Activated naive CD4-positive, alpha-beta T cell treated with anti-CD3 and anti-CD28 coated beads, Interleukin-2, amount 50 U/mL, for 16 hours (primary cell): ENCODE results near the gene ATG7.

Source experiments
- DNase-seq: peaks from one replicate; pipeline ENCODE4 v3.0.0-alpha.2; 2020

Gene ATG7

GRCh38 chr3:11367143-11367693, 95.0 kb downstream of the ATG7 start:
- no peak for DNase-seq

DNA sequence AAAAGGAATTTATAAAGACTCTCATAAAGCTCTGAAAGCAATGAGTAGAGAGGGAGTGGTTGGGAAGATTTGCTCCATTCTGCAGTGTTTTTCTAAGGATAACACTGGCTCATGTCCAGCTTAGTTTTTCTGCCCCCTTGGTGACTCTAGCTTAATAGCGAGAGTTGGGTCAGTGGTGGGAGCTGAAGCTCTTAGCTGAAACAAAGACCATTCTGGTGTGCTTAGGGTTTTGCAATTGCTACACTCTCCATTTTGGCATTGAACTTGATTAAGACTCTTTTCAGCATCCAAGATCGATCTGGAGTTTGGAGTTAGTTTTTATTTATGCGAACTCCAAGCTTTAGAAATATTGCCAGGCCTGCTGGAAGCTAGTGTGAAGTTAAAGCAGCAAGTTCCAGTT, 98.0 kb downstream of the ATG7 start:
- DNase-seq: no peak

DNA sequence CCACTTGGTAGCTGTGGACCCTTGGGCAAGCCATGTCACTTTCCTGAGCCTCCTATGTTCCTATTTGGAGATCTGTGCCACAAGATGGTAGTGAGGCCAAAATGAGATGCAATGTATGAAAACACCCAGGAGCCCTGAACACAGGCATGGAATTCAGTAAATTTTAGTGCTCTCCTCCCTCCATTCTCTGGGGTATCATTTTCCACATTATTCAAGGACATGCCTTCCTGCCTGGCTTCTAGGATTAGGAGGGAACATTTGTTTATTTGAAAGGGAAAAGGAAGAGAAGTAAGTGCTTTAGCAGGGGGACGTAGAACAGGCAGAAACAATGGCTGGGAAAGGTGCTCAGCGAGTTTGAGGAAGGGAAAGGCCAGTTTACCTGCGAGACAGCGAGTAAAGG, 98.8 kb downstream of the ATG7 start:
- DNase-seq: no peak

DNA sequence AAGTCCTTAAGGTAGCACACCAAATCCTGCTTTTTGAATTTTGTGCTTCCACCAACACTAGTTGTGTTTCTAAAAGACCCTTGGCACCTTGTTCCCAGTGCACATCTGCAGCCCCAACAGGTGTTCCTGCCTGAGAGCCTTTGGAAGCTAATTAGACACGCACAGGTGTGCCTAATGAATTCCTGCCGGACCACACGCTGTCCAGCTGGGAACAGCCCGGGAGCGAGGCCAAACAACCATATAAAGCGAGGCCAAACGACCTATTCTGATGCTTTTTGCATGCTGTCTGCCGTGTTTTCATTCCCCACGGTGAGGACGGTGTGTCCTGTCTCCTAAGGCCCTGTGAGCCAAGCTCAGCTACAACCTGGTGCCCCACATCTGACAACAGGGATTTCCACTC, 99.5 kb downstream of the ATG7 start:
- no peak for DNase-seq

GRCh38 chr3:11373235-11373634, 101.0 kb downstream of the ATG7 start:
- no peak for DNase-seq

DNA sequence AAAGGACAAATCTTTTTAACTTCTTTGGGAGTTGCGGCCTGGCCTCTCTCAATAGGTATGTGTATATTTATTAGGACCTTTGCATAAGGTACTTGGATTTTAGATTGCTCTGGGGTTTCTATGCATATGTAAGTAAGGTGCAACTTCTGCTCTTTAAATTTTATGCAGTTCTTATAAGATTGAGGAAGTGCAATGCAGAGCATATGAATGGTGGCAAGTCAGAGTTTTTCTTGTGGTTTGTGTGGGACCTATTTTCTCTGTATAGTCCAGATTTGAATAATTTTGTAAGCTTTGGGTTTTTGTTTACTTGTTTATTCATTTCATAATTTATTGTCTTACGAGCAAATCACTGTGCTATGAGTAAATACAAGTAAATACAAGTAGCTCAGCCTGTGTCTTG, 101.5 kb downstream of the ATG7 start:
- DNase-seq: no peak

DNA sequence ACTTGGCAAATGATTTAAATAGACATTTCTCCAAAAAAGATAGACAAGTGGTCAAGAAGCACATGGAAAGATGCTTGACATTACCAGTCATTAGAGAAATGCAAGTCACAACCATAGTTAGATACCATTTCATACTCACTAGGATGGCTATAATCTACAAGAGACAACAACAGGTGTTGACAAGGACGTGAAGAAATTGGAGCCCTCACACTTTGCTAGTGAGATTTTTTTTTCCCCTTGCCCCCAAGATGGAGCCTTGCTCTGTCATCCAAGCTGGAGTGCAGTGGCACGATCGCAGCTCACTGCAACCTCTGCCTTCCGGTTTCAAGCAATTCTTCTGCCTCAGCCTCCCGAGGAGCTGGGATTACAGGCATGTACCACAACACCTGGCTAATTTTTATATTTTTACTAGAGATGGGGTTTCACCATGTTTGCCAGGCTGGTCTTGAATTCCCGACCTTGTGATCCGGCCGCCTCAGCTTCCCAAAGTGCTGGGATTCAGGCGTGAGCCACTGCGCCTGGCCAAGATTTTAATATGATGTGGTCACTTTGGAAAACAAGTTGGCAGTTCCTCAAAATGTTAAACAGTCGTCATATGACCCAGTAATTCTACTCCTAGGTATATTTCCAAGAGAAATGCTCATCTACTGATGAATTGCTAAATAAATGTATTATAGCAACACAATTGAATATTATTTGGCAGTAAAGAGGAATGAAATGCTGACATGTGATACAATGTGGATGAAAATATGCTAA, 103.3 kb downstream of the ATG7 start:
- no peak for DNase-seq

DNA sequence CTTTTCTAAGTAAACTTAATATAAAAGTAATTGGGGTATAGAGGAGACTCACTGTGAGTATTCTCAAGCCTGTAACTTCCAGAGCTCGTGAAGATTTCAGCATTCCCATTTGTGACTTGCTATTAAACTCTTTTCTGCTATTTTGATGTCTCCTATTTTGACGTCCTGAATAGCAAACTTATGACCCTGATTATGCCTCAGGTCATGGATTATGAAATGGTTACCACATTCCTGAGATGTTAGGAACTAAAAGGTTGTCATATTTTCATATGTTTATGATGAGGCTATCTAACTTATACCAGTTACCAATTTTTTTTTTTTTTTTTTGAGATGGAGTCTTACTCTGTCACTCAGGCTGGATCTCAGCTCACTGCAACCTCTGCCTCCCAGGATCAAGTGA, 105.5 kb downstream of the ATG7 start:
- no peak for DNase-seq

DNA sequence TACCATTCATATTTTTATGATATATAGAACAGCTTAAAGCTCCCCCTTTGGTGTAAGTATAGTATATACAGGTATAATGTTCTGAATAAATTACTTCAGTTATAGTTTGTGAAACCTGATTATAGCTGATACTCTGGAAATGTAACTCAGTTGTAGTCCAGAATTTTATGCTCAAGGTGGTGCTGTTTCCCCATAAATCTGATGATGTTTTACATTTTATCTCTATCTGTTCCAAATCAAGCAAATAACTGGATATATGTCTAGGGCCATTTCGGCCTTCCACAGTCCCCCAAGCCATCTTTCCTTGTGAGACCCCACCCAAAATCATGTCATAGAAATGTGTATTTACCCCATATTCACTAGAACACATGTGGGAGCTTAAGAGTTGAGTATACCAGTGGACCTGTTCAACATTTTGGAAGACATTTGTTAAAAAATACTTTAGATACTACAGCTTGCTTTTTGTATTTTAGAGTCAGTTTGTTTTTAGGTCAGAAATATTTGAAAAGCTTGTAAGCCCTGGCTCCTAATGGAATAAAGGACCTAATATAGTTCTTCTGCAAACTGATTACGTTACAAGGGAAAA, 107.1 kb downstream of the ATG7 start:
- no peak for DNase-seq

DNA sequence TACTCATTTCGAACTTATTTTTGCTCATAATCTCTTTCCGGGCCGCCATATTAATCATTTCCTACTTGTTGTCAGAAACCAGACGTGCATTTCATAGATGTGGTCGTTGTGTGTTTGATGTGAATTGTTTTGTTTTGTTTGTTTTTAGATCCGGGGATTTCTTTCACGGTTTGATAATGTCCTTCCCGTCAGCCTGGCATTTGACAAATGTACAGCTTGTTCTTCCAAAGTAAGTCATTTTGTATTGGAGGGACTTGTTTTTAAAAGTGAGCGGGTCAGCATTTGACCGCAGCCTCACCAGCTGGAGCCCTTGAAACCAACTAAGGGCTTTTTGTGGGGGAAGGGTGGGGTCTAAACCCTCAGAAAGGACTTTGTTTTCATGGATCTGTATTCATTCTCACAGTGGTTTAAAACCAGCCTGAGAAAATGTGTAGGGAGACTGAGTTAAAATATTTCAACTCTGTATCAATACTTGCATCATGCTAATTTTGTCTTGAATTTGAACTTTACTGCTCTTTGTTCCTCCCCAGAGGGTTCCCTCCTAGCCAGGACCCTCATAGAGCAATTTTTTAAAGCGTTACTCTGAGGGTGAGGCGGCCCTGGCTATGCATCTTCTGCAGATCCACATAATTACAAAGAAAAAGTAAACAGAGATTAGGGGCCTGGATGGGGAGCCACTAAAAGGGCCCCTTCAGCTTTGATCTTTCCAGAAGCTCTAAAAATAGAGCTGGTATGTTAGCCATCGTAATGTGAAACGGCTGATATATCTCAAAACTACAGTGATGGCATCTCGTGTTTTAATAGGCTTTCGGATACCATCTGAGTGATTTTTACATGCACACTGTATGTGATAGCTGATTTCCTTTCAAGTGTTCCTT, 107.9 kb downstream of the ATG7 start:
- DNase-seq: no peak

DNA sequence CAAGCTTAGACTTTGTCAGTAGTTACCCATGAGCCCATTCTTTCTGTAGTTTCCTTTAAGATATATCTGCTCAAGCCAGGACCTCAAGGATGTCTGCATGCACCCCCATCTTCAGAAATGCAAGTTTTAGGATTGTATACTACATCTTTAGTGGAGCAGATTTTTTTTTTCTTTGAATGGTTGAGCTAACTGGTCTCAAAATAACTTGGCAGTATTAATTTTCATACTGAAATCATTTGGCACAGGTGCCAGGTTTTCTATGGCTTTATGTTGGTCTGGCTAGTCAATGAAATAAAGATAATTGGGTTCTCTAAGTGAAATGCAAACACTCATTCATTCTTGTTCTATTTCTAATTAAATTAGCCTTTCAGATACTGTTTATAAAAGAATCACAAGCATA, 108.9 kb downstream of the ATG7 start:
- DNase-seq: no peak

GRCh38 chr3:11381563-11381962, 109.4 kb downstream of the ATG7 start:
- DNase-seq: no peak

GRCh38 chr3:11382146-11382745, 110.0 kb downstream of the ATG7 start:
- DNase-seq: no peak

GRCh38 chr3:11384074-11384473, 111.9 kb downstream of the ATG7 start:
- no peak for DNase-seq

GRCh38 chr3:11385326-11385725, 113.1 kb downstream of the ATG7 start:
- no peak for DNase-seq

GRCh38 chr3:11385891-11386290, 113.7 kb downstream of the ATG7 start:
- DNase-seq: no peak

- DNase-seq: no peak
These were observed 114.4 kb downstream of the ATG7 start for GRCh38 chr3:11386465-11387113.

- no peak for DNase-seq
These were observed 117.4 kb downstream of the ATG7 start for GRCh38 chr3:11389386-11390268.

- no peak for DNase-seq
These were observed 118.4 kb downstream of the ATG7 start for GRCh38 chr3:11390411-11391131.

GRCh38 chr3:11391174-11391879, 119.1 kb downstream of the ATG7 start:
- no peak for DNase-seq
